Measurements from ENCODE around the gene FAM174C.
A peak's percentile ranks its signal among the peaks of the same experiment; 100 is the strongest.

FAM174C gene

GRCh38 chr19:1274852-1275259 lies 474 bp upstream of the FAM174C start (continued):
- peak; percentile 78 for TF ChIP-seq ZNF692 (tag by site-specific recombination; IDR thresholded peaks at IDR 0.05)
- TF ChIP-seq KLF16 (tag by site-specific recombination; IDR thresholded peaks at IDR 0.05), result peak; percentile 78
- no peak for TF ChIP-seq PBX3 (CRISPR knock-in tag; IDR thresholded peaks at IDR 0.05)
- TF ChIP-seq ZNF571 (tag by site-specific recombination; IDR thresholded peaks at IDR 0.05), result no peak
- 0 out of 2 replicates have a peak, but pooled peaks have one; percentile 13 for TF ChIP-seq ZBTB6 (tag by site-specific recombination; IDR thresholded peaks at IDR 0.05)
- peak; percentile 68 for TF ChIP-seq ZNF121 (tag by site-specific recombination; IDR thresholded peaks at IDR 0.05)
- peak; percentile 90 for TF ChIP-seq ZNF600 (tag by site-specific recombination; IDR thresholded peaks at IDR 0.05)
- no peak for TF ChIP-seq ELK4 (IDR thresholded peaks at IDR 0.05; ENCODE audit: borderline replicate concordance, low read depth, low read length)
- TF ChIP-seq ZBTB8A (tag by site-specific recombination; IDR thresholded peaks at IDR 0.05), result no peak
- peak; percentile 61; the same call in 1 of the 2 replicates for TF ChIP-seq ZNF639 (tag by site-specific recombination; IDR thresholded peaks at IDR 0.05)
- no peak for TF ChIP-seq ZNF521 (tag by site-specific recombination; IDR thresholded peaks at IDR 0.05)
- TF ChIP-seq REPIN1 (tag by site-specific recombination; IDR thresholded peaks at IDR 0.05; ENCODE audit: low read depth), result no peak
- TF ChIP-seq BCL11B (tag by site-specific recombination; IDR thresholded peaks at IDR 0.05; ENCODE audit: low read depth), result peak; percentile 64; the same call in 1 of the 2 replicates
- TF ChIP-seq ZNF423 (tag by site-specific recombination; IDR thresholded peaks at IDR 0.05), result peak; percentile 19; the same call in 1 of the 2 replicates
- TF ChIP-seq ZNF529 (tag by site-specific recombination; IDR thresholded peaks at IDR 0.05; ENCODE audit: insufficient replicate concordance), result no peak
- TF ChIP-seq WT1 (tag by site-specific recombination; IDR thresholded peaks at IDR 0.05), result peak; percentile 69
- no peak for TF ChIP-seq ZNF280C (tag by site-specific recombination; IDR thresholded peaks at IDR 0.05)
- TF ChIP-seq ZNF416 (tag by site-specific recombination; IDR thresholded peaks at IDR 0.05), result no peak
- no peak for TF ChIP-seq OVOL3 (tag by site-specific recombination; IDR thresholded peaks at IDR 0.05)
- no peak for TF ChIP-seq ZNF433 (tag by site-specific recombination; IDR thresholded peaks at IDR 0.05; ENCODE audit: low read depth)
- TF ChIP-seq ZNF274 (IDR thresholded peaks at IDR 0.05; ENCODE audit: low read length), result no peak
- no peak for TF ChIP-seq ZNF274 (tag by site-specific recombination; IDR thresholded peaks at IDR 0.05; ENCODE audit: borderline replicate concordance)
- TF ChIP-seq ZNF148 (tag by site-specific recombination; IDR thresholded peaks at IDR 0.05; ENCODE audit: borderline replicate concordance), result no peak
- no peak for TF ChIP-seq GLI2 (tag by site-specific recombination; IDR thresholded peaks at IDR 0.05; ENCODE audit: borderline replicate concordance, low read depth)
- TF ChIP-seq ZNF155 (tag by site-specific recombination; IDR thresholded peaks at IDR 0.05), result no peak
- peak; percentile 39; the same call in 1 of the 2 replicates for TF ChIP-seq ZNF449 (tag by site-specific recombination; IDR thresholded peaks at IDR 0.05)
